ENCODE results near the gene ACSL3. TPM values are rescaled to one million over a fixed set of nuclear protein-coding genes. Genes with fewer than 3 reads are reported as not detected.

Gene ACSL3
- total RNA-seq, 4 donors from 2014 or later = 46.5 to 71.6 (median 52.1) TPM

DNA sequence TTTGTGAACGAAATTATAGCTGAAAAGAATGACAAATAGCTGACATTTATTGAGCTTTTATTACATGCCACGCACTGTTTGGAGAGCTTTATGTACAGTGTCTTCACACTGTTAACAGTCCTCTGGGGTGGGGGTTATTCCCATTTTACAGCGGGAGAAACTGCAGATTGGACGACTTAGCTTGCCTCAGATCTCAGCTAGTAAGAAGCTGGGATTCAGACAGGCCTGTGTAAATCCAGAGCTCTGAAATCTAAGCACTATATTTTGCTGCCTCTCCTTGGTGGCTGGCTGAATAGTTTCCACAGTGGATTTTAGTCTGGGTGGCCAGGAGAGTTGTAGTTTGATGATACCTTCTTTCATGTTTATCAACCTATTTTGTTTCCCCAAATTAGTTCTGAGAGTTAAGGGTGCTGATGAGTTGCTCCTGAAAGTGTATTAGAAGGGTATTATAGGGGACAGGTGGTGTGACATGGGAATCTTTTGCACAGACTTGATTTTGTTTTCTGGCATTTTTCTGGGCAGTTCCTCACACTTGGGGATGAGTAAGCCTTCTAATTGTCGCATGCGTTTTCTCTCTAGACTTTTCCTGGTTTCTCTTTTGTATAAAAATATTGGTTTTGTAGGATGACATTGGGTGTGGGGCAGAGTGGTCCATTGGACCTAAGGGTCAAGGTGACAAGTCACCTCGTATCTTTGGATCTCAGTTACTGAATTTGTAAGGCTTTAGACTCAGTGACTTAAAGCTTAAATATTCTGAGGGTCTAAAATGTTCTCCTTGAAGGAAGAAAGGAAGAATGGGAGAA is 1.5 kb downstream of the ACSL3 start:
- Histone ChIP-seq H3K9me3 (no peaks in the 10 kb centered on the region), H3K27me3 (no peaks in the 10 kb centered on the region), H3K27ac (peak overlapping the region in 3 of 4 donors; percentile 96 to 99 (median 99)), H3K4me1 (peaks cover 3 to 65% (median 25%) of the 10 kb centered on the region in 3 donors), H3K4me3 (peak overlapping the region; percentile 66 to 97), H3K36me3 (no peaks in the 10 kb centered on the region)
- TF ChIP-seq POLR2AphosphoS5 (IDR thresholded peaks at IDR 0.05) (no peak), EP300 (IDR thresholded peaks at IDR 0.05) (no peak), CTCF (IDR thresholded peaks at IDR 0.05) (peak in 1 of 4 experiments; percentile 41)
- 17 to 19% methylated on average over 7 of the region's 7 CpGs for WGBS, 2 donors (ENCODE audit: low coverage in 1 of 2)
- no peak for ATAC-seq

DNA sequence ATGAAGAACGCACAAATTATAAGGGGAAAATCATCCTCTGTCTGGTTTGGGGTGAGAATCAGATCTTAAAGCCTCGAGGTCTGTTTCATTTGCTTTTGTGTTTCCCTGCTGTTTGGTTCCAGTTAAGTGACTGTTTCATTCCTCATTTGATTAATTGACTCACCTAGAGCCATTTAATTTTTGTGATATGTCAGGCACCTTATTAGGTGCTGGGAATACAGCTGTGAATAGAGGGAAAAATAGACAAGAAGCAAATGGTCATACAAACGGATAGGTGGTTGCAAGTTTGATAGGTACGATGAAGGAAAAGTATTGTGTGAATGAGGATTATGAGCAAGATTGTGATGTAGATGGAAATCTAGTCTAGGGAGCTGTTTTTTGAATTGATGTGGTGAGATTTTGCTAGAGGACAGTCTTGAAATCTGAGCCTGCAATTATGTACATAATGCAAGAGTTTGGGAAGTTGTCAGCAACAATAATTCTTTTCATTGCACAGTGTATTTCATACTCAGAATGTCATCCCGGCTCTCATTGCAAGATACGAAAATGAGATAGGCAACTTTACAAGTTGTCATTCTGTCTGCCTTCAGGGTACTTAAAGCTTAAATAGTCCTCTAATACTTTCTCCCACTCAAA is 2.2 kb downstream of the ACSL3 start:
- Histone ChIP-seq H3K27me3 (no peaks in the 10 kb centered on the region), H3K9me3 (no peaks in the 10 kb centered on the region), H3K4me1 (peaks cover 3 to 67% (median 25%) of the 10 kb centered on the region in 3 donors), H3K36me3 (no peaks in the 10 kb centered on the region), H3K27ac (peak overlapping the region in 3 of 4 donors; percentile 29 to 99 (median 99)), H3K4me3 (no peak overlapping the region)
- TF ChIP-seq POLR2AphosphoS5 (IDR thresholded peaks at IDR 0.05) = no peak
- no peak for TF ChIP-seq EP300 (IDR thresholded peaks at IDR 0.05)
- no peak for TF ChIP-seq POLR2A (IDR thresholded peaks at IDR 0.05)
- no peak for TF ChIP-seq CTCF (IDR thresholded peaks at IDR 0.05)
- WGBS, 2 donors (ENCODE audit: low coverage in 1 of 2) = 55 to 59% methylated on average over 6 of the region's 6 CpGs
- ATAC-seq = no peak

DNA sequence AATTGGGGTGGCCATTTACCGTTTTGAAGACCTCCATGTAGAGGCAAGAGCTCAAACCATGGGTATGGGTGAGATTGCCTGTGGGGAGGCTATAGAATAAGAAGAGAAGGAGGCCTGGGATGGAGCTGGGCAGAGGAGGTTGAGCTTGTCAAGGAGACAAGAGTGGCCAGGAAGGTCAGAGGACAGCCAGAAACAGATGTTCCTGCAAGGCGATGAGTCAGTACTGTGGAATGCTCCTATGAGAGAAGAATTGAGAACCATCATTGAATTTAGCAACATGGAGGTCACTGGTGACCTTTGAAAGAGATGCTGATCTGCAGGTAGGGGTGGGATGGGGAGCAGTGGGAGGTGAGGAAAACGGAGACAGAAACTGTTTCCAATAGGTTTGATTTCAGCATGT is 3.5 kb downstream of the ACSL3 start:
- TF ChIP-seq POLR2AphosphoS5 (IDR thresholded peaks at IDR 0.05) = peak; percentile 31
- TF ChIP-seq POLR2A (IDR thresholded peaks at IDR 0.05) = no peak
- TF ChIP-seq CTCF (IDR thresholded peaks at IDR 0.05) = no peak
- no peak for TF ChIP-seq EP300 (IDR thresholded peaks at IDR 0.05)
- 71 to 76% methylated on average over 2 to 3 of the region's 3 CpGs for WGBS, 2 donors (ENCODE audit: low coverage in 1 of 2)
- no peak overlapping the region for H3K4me3 ChIP-seq
- no peaks in the 10 kb centered on the region for H3K27me3 ChIP-seq
- no peak for ATAC-seq
- H3K36me3 ChIP-seq = no peaks in the 10 kb centered on the region
- H3K9me3 ChIP-seq = no peaks in the 10 kb centered on the region
- H3K27ac ChIP-seq = peak overlapping the region in 1 of 4 donors; percentile 27
- H3K4me1 ChIP-seq = peaks cover 3 to 77% (median 25%) of the 10 kb centered on the region in 3 donors

DNA sequence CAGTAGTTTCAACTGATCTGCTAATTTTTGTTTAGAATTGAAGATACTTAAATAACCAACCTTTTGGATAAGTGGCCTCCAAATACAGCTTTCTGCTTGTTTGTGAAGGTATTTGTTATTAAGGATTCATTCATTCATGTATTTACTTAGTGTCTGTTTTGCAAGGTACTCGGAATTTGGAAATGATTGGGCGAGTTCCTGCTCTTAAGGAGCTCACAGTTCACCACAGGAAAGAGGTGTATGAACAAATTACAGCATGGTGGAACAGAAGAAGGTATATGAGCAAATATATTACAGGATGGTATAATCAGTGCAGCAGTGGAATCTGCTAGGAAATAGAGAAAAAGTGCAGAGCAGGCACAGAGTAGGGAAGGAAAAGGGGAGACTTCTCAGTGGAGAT is 4.5 kb downstream of the ACSL3 start:
- WGBS, 2 donors (ENCODE audit: low coverage in 1 of 2) = 67 to 82% methylated on average over 2 of the region's 2 CpGs
- H3K9me3 ChIP-seq = no peaks in the 10 kb centered on the region
- peaks cover 3 to 77% (median 16%) of the 10 kb centered on the region in 3 donors for H3K4me1 ChIP-seq
- no peaks in the 10 kb centered on the region for H3K27me3 ChIP-seq
- ATAC-seq = no peak
- H3K4me3 ChIP-seq = no peak overlapping the region
- no peaks in the 10 kb centered on the region for H3K36me3 ChIP-seq
- TF ChIP-seq POLR2AphosphoS5 (IDR thresholded peaks at IDR 0.05) (no peak), EP300 (IDR thresholded peaks at IDR 0.05) (no peak), CTCF (IDR thresholded peaks at IDR 0.05) (no peak), POLR2A (IDR thresholded peaks at IDR 0.05) (no peak)
- no peak overlapping the region for H3K27ac ChIP-seq
